NCI-H510A treated with DMSO at 0.1 percent for 48 hours (cell line): ENCODE data around the gene HERC5.
"Not testable (repeated sequence)": the region's sequence is repeated elsewhere in the genome, so short reads cannot be mapped to it uniquely, and the experiment has no call there.

Experiments used
- DNase-seq: peaks from one replicate; lab custom pipeline; 2025; lab: John Stamatoyannopoulos, UW

HERC5 gene

DNA sequence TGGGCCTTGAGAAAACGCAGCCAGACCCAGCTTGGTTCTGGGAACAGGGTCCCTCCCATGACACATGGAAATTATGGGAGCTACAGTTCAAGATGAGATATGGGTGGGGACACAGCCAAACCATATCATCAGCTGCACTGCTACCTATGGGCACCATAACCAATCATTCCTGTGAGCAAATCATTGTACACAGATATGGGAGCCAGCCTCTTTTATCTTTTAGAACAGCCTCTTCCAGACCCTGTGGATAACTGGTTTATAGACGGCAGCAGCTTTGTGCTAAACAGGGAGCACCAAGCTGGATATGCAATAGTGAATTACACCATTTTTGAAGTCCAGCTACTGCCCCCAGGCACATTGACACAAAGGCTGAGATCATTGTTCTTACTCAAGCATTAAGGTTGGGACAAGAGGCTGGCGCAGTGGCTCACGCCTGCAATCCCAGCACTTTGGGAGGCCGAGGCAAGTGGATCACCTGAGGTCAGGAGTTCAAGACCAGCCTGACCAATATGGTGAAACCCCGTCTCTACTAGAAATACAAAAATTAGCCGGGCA, 8.6 kb upstream of the HERC5 start:
- DNase-seq: not testable (repeated sequence)

DNA sequence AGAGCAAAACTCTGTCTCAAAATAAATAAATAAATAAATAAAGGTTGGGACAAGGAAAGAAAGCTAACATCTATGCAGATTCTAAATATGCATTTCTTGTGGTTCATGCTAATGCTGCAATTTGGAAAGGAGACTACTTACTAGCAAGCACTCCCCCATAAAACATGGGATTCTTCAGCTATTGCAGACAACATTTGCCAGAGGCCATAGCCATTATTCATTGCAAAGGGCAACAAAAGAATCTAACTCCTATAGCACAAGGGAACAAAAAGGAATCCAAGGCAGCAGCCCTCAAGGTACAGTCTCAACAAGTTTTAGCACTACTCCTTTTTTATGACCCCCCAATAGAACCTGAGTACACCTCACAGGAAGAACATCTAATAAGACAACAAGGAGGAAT, 8.0 kb upstream of the HERC5 start:
- DNase-seq: no peak

DNA sequence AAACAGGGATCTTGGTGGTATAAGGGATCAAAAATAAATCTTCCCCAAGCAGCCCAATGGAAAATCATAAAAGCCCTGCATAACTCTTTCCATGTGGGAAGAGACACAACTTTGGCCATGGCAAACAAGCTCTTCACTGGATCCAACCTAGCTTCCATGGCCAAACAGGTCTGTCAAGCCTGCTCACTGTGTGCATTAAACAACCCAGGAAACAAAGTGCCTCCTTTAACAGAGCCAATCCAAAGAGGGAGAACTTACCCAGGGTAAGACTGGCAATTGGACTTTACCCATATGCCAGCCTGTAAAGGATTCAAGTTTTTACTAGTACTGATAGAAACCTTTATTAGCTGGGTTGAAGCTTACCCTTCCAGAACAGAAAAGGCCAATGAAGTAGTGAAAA, 7.6 kb upstream of the HERC5 start:
- DNase-seq: no peak

DNA sequence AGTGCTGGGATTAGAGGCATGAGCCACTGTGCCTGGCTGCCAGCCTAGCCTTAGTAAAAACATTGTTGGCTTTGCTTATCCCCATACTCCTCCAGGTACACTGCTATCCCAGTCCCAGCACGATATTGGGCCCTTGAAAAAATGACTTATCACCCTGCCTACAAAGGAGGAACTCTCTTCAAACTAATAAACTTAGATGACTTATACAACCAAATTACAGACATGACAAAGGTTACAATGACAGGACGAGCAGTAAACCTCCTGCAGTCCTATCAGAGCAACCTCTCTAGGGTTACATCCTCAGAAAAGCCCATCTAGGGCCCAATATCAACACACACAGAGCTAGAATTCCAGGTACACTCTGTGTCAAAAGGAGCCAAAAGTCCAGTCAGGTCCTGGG, 5.7 kb upstream of the HERC5 start:
- DNase-seq: no peak

DNA sequence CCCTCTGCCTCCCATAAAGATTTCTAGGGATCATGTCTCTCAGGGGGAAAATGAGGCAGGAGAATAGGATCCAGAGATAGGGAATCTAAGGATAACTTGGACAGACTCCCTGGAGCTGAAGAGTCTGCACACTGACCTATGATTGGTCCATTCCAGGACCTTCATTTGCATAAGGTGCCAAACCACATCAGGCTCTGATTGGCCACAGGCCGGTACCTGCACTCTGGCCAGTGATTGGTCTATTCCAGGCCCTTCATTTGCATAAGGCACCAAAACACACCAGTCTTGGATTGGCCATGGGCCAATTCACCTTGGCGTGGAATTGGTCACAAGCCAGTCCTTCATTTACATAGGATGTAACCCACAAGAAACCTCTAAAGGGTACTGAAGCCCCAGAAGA, 4.0 kb upstream of the HERC5 start:
- DNase-seq: no peak

DNA sequence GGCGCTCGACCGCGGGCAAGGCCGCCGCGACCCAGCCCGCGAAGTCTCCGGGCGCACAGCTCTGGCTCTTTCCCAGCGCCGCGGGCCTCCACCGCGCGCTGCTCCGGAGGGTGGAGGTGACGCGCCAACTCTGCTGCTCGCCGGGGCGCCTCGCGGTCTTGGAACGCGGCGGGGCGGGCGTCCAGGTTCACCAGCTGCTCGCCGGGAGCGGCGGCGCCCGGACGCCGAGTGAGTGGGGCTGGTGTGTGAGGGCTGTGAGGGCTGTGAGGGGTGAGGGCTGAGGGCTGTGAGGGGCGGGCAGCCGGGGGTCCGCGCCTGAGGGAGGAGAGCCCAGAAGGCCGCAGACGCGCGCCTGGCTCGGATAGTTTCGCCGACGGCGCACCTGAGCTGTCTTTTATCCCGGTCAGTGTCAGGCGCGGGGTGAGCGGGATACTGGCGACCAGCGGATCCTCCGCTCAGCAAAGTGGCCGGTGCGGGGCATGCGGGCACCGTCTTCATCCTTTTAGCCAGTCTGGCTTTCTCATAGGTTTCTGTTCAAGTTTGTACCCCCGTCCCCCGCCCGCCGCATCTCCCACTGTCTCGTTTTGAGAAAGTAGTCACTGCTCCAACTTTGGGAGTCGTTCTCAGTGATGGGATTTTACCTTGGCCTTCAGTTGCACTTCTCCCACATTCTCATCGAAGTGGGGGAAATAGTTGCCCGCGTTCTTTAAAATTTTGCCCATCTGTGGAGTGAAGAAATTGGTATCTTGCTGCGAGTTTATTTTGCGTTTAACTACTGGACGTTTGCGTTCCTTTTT, 586 bp downstream of the HERC5 start:
- peak; percentile 24 for DNase-seq

DNA sequence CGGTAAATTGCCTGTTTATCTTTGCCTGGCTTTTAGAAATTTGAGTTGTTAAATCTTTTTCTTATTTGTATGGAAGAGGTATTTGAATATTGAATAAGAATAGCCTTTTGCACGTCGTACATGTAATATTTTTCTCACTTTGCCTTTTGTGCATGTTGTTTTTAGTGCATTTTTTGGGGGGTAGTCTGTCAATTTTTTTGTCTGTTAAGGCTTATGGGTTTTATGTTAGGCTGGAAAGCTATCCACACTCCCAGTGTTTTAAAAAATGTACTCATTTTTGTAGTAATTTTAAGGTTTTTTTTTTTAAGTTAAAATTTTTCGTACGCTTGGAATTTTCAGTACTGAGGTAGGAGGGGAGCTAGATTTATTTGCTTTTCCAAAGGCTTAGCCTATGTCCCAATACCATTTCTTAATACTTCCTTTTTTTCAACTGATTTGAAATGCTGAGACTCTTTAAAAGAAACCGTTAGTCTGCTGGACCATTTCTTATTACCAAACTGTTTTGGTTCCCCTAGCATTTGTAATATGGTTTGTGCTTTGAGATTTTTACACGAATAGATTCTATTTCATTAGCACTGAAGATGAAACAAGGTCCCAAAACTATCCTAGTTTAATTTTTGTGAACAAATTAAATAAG, 1.3 kb downstream of the HERC5 start:
- no peak for DNase-seq

DNA sequence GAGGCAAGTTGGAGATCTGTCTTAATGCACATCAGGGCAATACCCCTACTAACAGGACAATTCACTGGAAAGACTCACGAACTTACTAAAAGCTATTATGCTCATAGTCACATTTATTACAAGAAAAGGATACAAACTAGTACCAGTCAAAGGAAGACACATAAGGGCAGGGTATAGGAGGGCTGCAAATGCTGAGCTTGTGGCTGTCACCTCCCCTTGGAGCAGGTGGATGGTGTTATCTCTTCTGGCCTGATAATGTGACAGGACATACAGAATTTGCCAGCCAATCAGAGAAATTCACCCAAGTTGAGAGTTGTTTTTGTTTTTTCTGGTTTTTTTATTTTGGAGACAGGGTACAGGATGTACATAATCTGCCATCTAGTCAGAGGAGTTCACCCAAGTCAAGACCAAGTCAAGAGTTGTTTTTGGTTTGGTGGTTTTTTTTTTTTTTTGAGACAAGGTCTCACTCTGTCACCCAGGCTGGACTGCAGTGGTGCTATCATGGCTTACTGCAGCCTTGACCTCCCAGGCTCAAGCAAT, 8.8 kb downstream of the HERC5 start:
- no peak for DNase-seq

DNA sequence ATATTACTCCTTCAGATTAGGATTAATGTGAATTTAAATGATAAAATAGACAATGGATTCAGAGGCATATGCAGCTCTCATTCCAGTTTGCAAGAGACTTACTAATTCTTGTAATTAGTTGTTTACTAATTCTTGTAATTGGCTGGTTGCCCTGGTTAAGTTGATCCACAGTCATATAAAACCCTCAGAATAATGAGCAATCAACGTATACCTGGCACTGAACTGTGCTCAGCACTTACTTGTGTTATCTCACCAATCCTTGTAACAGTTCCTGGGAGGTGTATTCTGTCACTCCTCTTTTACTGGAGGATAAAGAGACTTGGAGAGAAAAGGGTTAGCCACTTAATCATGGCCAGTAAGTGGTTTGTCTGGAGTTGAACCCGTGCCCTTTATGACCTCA, 10.5 kb downstream of the HERC5 start:
- DNase-seq: no peak

DNA sequence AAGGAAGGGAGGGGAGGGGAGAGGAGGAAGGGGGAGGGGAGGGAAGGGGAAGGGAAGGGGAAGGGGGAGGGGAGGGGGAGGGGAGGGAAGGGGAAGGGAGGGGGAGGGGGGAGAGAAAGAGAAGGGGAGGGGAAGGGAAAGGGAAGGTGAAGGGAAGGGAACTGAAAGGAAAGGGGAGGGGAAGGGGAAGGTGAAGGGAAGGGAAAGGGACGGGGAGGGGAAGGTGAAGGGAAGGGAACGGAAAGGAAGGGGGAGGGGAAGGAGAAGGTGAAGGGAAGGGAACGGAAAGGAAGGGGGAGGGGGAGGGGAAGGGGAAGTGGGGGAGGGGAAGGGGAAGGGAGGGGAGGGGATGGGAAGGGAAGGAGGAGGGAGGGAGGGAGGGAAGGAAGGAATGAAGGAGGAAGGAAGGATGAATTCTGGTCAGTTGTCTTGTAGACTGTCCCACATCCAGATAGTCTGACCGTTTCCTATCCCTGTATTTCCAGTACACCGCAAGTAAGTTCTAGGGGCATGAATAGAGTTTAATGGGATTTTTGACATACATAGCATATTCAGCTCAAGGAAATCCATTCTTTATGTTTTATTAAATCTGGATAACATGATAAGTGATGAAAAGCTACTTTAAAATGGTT, 20.4 kb downstream of the HERC5 start:
- no peak for DNase-seq

DNA sequence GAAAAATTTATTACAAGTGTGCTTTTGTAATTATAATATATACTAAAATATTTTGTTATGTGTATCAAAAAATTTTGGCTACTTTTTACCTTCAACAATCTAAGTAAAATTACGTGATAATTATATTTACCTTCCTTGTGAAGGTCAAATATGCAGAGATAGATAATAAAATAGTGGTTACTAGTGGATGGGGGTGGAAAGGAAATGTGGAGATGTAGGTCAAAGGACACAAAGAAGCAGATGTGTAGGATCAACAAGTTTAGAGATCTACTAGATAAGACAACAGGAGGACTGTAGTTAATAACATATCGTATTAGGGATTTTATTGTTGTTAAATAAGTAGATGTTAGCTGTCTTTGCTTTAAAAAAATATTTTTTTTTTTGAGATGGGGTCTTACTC, 21.3 kb downstream of the HERC5 start:
- no peak for DNase-seq

DNA sequence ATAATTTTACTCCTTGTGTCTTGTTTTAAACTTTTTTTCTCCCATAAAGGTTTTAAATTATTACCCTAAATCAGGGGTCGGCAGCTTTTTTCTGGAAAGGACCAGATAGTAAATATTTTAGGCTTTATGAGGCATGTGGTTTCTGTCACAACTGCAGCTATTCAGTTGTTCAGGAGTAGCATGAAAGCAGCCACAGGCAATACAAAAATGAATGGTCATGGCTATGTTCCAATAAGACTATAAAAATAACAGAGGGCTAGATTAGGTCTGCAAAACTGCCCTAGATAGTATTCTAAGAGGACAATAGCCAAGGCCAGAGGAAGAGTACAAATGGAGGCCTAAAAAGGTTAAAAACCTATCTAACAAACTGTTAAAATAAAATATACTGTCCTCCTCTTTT, 24.6 kb downstream of the HERC5 start:
- no peak for DNase-seq

DNA sequence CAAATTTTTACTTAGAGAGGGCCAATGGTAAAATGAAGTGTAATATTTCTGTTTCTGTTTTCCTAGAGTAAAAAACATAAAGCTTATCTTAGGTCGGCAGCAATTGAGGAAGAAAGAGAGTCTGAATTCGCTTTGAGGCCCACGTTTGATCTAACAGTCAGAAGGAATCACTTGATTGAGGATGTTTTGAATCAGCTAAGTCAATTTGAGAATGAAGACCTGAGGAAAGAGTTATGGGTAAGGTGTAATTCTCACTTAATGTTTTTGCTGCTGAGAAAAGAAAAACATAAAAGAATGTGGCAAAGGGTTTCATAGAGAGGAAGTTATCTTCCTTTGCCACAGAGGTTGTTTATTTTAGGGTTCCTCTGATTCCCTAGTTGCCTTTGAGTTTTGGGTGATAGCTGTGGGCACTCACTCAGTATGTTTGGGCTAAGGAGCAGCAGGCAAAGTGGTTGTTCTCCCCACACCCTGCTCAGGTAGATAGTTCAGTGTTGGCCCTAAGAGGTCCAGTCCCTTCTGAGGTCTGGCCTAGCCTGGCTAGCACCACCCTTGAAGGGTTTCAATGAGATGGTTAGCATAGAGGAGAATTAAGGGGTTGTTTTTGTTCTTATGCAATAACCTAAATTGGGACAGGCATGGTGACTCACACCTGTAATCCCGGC, 32.3 kb downstream of the HERC5 start:
- no peak for DNase-seq

DNA sequence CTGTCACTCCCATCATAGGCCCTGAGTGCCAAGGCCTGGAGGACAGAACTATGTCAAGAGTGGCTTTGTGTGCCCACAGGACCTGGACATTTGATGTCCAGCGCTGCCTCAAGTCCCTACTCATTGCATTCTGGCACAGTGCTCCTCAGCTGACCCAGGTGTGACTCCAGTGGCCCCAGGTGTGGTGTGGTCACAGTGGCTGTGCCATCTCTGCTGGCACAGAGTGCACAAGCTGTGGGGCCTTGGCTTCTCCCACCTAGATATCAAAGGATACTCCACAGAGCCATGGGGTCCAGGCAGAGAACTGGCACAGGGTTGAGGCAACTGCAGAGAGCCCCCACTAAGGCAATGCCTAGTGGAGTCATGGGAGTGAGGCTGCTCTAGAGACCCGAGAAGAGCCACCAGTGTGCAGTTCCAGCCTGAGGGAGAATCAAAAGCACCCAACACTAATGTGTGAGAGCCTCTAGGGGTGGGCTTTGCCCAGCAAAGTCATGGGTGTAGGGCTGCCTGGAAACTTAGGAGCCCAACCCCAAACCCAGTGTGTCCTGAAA, 41.0 kb downstream of the HERC5 start:
- DNase-seq: no peak

DNA sequence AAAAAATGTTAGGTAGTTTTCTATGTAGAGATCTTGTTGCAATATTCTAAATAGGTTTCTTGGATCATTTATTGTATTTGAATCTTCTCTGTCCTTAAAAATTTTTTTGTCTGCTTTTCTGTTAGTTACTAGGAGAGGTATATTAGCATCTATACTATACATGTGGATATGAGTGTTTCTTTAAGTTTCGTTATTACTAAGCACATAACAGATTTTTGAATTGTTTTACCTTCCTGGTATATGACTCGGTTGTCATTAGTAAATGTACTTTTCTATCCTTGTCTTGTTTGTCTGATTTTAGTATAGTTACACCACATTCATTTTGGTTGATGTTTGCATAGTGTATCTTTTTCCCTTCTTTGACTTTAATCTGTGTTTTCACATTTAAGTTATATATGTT, 46.4 kb downstream of the HERC5 start:
- no peak for DNase-seq

DNA sequence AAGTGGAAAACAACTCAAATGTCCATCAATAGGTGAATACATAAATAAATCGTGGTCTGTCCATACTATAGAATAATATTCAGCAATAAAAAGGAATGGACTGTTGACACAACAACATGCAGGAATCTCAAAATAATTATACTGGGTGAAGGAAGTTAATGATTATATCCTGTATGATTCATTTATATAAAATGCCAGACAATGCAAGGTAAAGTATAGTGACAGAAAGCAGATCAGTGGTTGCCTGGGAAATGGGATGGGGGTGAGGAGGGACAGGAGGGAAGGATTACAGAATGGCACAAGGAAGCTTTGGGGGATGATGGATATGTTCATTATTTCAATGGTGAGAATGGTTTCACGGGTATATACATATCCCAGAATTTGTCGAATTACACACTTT, 54.3 kb downstream of the HERC5 start:
- no peak for DNase-seq

DNA sequence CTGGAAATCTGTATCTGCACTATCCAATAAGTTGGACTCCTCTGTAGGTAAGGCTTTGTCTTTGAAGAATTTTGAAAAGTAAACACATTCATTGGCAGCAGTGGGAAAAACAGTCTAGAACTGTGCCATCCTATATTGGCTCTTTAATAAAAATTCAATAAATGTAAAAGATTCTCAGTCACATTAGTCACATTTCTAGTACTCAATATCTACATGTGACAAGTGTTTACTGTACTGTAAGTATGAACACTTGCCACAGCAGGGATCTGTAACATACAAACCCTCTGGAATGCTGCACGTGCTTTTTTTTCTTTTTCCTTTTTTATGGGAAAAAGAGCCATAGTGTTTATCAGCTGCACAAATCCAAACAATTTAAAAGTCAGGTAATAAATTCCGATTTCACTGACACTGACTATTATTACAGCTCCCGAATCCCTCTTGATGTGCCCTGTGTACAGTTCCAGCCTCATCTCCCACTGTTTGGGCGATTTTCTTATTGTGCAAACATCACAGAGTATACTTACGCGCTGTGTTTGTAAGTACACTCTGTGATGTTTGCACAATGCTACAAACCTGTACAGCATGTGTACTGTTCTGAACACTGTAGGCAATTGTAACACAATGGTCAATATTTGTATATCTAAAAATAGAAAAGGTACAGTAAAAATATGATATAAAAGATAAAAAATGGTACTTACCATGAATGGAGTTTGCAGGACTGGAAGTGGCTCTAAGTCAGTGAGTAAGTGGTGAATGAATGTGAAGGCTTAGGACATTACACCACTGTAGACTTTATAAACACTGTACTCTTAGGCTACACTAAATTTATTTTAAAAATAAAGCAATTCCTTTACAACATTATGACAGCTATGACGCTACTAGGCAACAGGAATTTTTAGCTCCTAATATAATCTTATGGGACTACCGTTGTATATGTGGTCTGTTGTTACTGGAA, 57.9 kb downstream of the HERC5 start:
- DNase-seq: peak; percentile 52

DNA sequence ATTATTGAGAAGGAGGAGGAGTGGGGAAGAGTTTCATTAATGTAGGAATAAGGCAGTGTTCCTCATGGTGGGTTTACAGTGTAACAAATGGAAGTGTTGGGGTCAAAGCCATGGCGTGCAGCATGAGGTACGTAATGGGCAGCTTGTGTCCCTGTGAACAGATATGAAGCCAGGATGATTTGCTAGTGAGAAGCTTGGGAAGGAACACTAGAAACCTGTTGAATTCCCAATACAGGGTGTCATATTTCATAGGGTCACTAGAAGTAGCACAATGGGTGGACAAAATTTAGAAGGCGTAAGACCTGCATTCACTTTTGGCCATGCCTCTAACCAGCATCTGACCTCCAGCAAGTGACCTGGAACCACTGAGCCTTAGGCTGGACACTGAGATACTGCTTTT, 59.8 kb downstream of the HERC5 start:
- DNase-seq: no peak

DNA sequence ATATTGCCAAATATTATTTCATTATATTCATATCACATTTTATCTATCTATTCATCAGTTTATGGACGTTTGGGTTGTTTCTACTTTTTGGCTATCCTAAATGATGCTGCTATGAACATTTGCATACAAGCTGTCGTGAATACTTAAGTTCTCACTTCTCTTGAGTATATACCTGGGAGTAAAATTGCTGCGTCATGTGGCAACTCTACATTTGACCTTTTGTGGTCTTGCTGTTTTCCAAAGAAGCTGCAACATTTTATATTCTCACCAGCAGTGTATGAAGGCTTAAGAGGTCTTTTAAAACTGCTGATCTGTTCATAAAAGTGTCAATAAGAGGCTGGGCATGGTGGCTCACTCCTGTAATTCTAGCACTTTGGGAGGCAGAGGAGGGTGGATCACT, 60.9 kb downstream of the HERC5 start:
- no peak for DNase-seq

DNA sequence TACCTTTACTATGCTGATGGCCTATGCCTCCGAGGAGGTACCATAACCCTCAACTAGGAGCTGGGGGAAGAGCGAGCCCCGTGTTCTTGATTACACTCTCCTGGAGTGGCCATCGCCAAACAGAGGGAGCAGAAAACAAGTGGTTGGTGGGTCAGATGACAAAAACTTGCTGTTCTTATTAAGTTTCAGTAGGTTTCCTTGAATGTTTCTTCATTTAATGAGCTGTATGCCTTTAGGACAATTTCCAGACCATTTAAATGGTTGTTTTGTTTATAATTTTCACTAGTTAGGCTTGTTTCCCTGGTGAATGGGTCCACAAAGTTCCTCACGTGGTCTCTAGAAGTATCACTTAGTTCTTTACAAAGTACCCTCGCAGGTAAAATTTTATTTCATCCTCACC, 62.0 kb downstream of the HERC5 start:
- no peak for DNase-seq
